K562 (cell line): ENCODE results near the gene FNBP1. TPM values are rescaled to one million over a fixed set of nuclear protein-coding genes. Genes with fewer than 3 reads are reported as not detected.
A peak's percentile ranks its signal among the peaks of the same experiment; 100 is the strongest.

Experiments used
- CC2D1A ChIP-seq: fragments of 450-650 bp; IDR thresholded peaks from 2 replicates; pipeline ENCODE4 v1.6.1; 2017; ENCODE audit warnings: mild to moderate bottlenecking
- CHD2 ChIP-seq: IDR thresholded peaks from 2 replicates; pipeline ENCODE4 v1.6.1; 2011; ENCODE audit warnings: low read depth, low read length
- ELF4 ChIP-seq: fragments of 450-650 bp; formaldehyde crosslinking; IDR thresholded peaks from 2 replicates; pipeline ENCODE4 v1.4.0; 2022; ENCODE audit warnings: missing genetic modification characterization
- HEY1 ChIP-seq: fragments of 250-450 bp; sonication (Bioruptor Pico); IDR thresholded peaks from 2 replicates; pipeline ENCODE4 v1.5.0; 2020; ENCODE audit warnings: mild to moderate bottlenecking, moderate library complexity, borderline replicate concordance
- MEF2D ChIP-seq: conservative IDR thresholded peaks from 2 replicates; pipeline ENCODE4 v1.6.1; 2016; ENCODE audit warnings: low read depth, missing genetic modification characterization, missing compliant biosample characterization
- TFE3 ChIP-seq: fragments of 450-650 bp; formaldehyde crosslinking; IDR thresholded peaks from 2 replicates; pipeline ENCODE4 v1.4.0; 2020; ENCODE audit warnings: mild to moderate bottlenecking, mixed read lengths
- THAP12 ChIP-seq: fragments of 250-450 bp; sonication (Bioruptor Pico); IDR thresholded peaks from 2 replicates; pipeline ENCODE4 v1.9.0; 2021; ENCODE audit warnings: mild to moderate bottlenecking, inconsistent platforms
- TRIM28 ChIP-seq: fragments of 450-650 bp; IDR thresholded peaks from 2 replicates; pipeline ENCODE4 v1.6.1; 2017
- TSC22D4 ChIP-seq: fragments of 450-650 bp; IDR thresholded peaks from 2 replicates; pipeline ENCODE4 v1.6.1; 2016; ENCODE audit warnings: missing genetic modification characterization, missing biosample characterization, control low read depth
- ZNF143 ChIP-seq: sonication (generic); formaldehyde crosslinking; IDR thresholded peaks from 2 replicates; pipeline ENCODE4 v1.9.0; 2022; ENCODE audit warnings: mild to moderate bottlenecking, missing genetic modification reagents
- ZNF146 ChIP-seq: IDR thresholded peaks from one replicate; pipeline ENCODE4 v1.6.1; 2018; ENCODE audit warnings: missing compliant biosample characterization; ENCODE audit not compliant: unreplicated experiment
- ZNF184 ChIP-seq: sonication (generic); formaldehyde crosslinking; IDR thresholded peaks from 2 replicates; pipeline ENCODE4 v1.5.0; 2020; ENCODE audit warnings: missing genetic modification reagents
- ZNF217 ChIP-seq: sonication (generic); formaldehyde crosslinking; IDR thresholded peaks from 2 replicates; pipeline ENCODE4 v1.8.0; 2022; ENCODE audit warnings: mild to moderate bottlenecking, missing genetic modification reagents
- ZNF324 ChIP-seq: fragments of 250-450 bp; sonication (Bioruptor Pico); IDR thresholded peaks from 2 replicates; pipeline ENCODE4 v1.4.0; 2020; ENCODE audit warnings: mild to moderate bottlenecking
- ZNF740 ChIP-seq, 3 experiments: fragments of 200-800 bp in 1 of 3; sonication (Bioruptor generic) in 1 of 3; sonication (generic) in 1 of 3; formaldehyde crosslinking in 1 of 3; IDR thresholded peaks; 2 replicates each; pipeline versions ENCODE4 v1.6.1 to v1.8.0; 2016 to 2022; ENCODE audit warnings: mild to moderate bottlenecking in 2 of 3, missing compliant biosample characterization in 2 of 3, missing genetic modification characterization in 2 of 3, missing genetic modification reagents in 1 of 3
- polyA plus RNA-seq, 8 experiments: library from polyadenylated mRNA; depleted of rRNA in 4 of 8; stranded (reverse) in 5 of 8; unstranded in 3 of 8; fragments of >200 nt; fragmentation: Nextera tagmentation in 2 of 8; fragmentation: Illumina TruSeq in 1 of 8; extraction: Ambion mirVana in 2 of 8; extraction: Trizol in 1 of 8; gene quantifications; 2 replicates each; pipeline versions ENCODE4 v1.2.1 to v1.2.3, GENCODE V29; 2011 to 2014; ENCODE audit warnings: inconsistent platforms in 1 of 8, missing spikeins in 1 of 8
- total RNA-seq, 7 experiments: library from RNA; depleted of rRNA in 6 of 7; stranded (reverse); fragments of >200 nt in 6 of 7; fragmentation: Illumina TruSeq in 2 of 7; extraction: Trizol in 2 of 7; gene quantifications; 2 replicates each; pipeline versions ENCODE4 v1.2.1 to v1.2.3, GENCODE V29; 2011 to 2021; ENCODE audit warnings: low replicate concordance in 1 of 7
- TF ChIP-seq, protein P1 (sequence below): IDR thresholded peaks from 2 replicates; pipeline ENCODE4 v1.6.1; 2011; ENCODE audit warnings: borderline replicate concordance, low read depth, mild to moderate bottlenecking, moderate library complexity, low read length; ENCODE audit not compliant: insufficient read depth, poor library complexity, severe bottlenecking
- TF ChIP-seq, protein P2 (sequence below): fragments of 250-450 bp; sonication (Bioruptor Pico); IDR thresholded peaks from 2 replicates; pipeline ENCODE4 v1.8.0; 2021; ENCODE audit warnings: moderate library complexity, mild to moderate bottlenecking, inconsistent platforms
- TF ChIP-seq, protein P3 (sequence below): fragments of 250-450 bp; sonication (Bioruptor Pico); IDR thresholded peaks from 2 replicates; pipeline ENCODE4 v1.5.1; 2021; ENCODE audit warnings: mild to moderate bottlenecking

FNBP1 gene
- total and polyA plus RNA-seq, 9 of the 15 experiments (the other 6 are each of a cell fraction or from before 2014, with no cell fraction given), result 1.8 to 14.9 (median 7.6) TPM

DNA sequence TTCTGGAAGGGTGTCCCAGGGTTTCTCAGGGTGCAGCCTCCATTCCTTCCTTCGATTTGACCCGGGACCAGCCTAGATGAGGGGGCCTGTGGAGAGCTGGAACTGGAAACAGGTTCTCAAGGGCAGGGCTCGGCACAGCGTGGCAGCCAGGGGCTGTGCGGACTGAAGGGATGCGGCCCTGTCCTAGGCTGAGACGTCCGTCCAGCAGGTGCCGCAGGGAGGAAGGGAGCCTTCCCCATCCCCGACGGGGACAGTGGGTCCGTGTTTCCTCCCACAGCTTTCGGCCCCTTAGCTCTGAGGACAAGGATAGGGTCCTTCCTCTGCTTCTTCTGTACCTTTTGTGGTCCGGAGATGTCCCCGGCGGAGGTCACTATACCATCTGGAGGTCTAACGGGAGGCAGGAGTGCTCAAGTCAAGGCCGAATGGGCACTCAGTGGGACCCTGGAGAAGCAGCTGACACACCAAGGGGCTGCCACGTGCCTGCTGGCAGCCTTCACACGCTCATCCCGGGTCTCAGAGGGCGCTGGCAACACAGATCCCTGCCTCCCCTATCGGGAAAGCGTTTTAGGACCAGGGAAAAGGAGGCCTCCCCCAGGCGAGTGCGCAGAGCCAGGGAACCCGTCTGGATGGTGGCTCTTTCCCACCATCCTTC is 157.8 kb downstream of the FNBP1 start (continued):
- TF ChIP-seq TFE3 (CRISPR knock-in tag) (no peak; the same call in 1 of the 2 replicates), ZNF143 (CRISPR knock-in tag) (no peak), HEY1 (CRISPR knock-in tag) (no peak), ELF4 (CRISPR knock-in tag) (no peak; the same call in 1 of the 2 replicates), MEF2D (tag) (no peak), ZNF324 (CRISPR knock-in tag) (no peak), THAP12 (peak; percentile 27; the same call in 1 of the 2 replicates), ZNF184 (CRISPR knock-in tag) (no peak), CHD2 (no peak), TSC22D4 (tag) (no peak), TRIM28 (no peak), ZNF146 (no peak), ZNF217 (CRISPR knock-in tag) (no peak), CC2D1A (no peak), ZNF740 (CRISPR knock-in tag; IDR thresholded peaks at IDR 0.05) (no peak), ZNF740 (tag; IDR thresholded peaks at IDR 0.05) (0 out of 4 replicates have a peak, but pooled peaks of 1 of the 2 experiments have one; percentile 10)
- TF ChIP-seq, protein P1, sequence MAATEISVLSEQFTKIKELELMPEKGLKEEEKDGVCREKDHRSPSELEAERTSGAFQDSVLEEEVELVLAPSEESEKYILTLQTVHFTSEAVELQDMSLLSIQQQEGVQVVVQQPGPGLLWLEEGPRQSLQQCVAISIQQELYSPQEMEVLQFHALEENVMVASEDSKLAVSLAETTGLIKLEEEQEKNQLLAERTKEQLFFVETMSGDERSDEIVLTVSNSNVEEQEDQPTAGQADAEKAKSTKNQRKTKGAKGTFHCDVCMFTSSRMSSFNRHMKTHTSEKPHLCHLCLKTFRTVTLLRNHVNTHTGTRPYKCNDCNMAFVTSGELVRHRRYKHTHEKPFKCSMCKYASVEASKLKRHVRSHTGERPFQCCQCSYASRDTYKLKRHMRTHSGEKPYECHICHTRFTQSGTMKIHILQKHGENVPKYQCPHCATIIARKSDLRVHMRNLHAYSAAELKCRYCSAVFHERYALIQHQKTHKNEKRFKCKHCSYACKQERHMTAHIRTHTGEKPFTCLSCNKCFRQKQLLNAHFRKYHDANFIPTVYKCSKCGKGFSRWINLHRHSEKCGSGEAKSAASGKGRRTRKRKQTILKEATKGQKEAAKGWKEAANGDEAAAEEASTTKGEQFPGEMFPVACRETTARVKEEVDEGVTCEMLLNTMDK, result no peak
- TF ChIP-seq, protein P2, sequence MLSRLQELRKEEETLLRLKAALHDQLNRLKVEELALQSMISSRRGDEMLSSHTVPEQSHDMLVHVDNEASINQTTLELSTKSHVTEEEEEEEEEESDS (CRISPR knock-in tag), result no peak
- TF ChIP-seq, protein P3, sequence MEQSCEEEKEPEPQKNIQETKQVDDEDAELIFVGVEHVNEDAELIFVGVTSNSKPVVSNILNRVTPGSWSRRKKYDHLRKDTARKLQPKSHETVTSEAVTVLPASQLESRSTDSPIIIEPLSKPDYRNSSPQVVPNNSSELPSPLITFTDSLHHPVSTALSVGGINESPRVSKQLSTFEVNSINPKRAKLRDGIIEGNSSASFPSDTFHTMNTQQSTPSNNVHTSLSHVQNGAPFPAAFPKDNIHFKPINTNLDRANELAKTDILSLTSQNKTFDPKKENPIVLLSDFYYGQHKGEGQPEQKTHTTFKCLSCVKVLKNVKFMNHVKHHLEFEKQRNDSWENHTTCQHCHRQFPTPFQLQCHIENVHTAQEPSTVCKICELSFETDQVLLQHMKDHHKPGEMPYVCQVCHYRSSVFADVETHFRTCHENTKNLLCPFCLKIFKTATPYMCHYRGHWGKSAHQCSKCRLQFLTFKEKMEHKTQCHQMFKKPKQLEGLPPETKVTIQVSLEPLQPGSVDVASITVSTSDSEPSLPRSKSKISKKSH (CRISPR knock-in tag), result no peak
